OCI-LY7 (cell line): ENCODE data around the gene CFAP77.

ENCODE experiments used
- CTCF ChIP-seq: fragments of 200-600 bp; sonication (generic); conservative IDR thresholded peaks from 2 replicates; pipeline ENCODE4 v1.5.1; 2014; ENCODE audit warnings: mild to moderate bottlenecking, antibody characterized with exemption, low read length, moderate library complexity, mixed read lengths
- EZH2phosphoT487 ChIP-seq: fragments of 200-600 bp; sonication (generic); IDR thresholded peaks from 2 replicates; pipeline ENCODE4 v1.6.1; 2018; ENCODE audit warnings: low read depth, borderline replicate concordance, mild to moderate bottlenecking, mixed run types, antibody characterized with exemption, low read length, moderate library complexity, mixed read lengths

DNA sequence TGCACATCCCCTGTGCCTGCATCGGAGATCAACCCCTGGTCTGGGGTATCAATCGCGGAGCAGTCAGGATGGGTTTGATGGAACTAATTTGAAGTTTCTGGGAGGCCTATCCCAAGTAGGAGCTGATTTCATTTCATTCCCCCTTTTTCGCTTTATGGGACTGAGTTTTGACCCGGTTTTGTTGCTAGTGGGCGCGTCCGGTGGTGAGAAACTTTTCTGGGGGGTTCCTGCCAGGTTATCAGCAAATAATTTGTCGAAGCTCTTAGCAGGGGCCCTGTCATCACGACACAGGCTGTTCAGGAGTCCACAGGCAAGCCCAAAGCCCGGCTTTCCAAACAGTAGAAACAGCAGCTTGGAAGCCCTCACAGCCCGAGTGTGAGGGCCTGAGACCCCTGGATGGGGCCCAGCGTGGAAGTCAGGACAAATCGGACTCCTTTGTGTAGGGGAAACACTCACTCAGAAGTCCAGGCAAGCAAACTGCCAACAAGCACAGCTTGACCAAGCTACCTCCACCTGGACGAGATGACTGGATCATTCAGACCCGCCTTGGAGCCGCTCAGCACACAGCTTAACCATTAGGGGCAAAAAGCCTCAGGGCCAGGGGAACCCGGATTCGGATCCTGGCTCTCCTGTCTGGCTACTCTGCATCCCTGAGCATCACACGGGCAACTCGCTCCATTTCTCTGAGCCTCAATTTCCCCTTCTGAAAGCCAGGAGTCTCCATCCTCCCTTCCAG is 108.0 kb downstream of the CFAP77 start:
- TF ChIP-seq CTCF (no peak), EZH2phosphoT487 (no peak)
